Measurements from ENCODE around the gene CCDC92. TPM values are rescaled to one million over a fixed set of nuclear protein-coding genes. Genes with fewer than 3 reads are reported as not detected.
"Not testable (repeated sequence)": the region's sequence is repeated elsewhere in the genome, so short reads cannot be mapped to it uniquely, and the experiment has no call there.

CCDC92 gene
- total and polyA plus RNA-seq, 12 donors, result 7.8 to 65.9 (median 23.7) TPM

DNA sequence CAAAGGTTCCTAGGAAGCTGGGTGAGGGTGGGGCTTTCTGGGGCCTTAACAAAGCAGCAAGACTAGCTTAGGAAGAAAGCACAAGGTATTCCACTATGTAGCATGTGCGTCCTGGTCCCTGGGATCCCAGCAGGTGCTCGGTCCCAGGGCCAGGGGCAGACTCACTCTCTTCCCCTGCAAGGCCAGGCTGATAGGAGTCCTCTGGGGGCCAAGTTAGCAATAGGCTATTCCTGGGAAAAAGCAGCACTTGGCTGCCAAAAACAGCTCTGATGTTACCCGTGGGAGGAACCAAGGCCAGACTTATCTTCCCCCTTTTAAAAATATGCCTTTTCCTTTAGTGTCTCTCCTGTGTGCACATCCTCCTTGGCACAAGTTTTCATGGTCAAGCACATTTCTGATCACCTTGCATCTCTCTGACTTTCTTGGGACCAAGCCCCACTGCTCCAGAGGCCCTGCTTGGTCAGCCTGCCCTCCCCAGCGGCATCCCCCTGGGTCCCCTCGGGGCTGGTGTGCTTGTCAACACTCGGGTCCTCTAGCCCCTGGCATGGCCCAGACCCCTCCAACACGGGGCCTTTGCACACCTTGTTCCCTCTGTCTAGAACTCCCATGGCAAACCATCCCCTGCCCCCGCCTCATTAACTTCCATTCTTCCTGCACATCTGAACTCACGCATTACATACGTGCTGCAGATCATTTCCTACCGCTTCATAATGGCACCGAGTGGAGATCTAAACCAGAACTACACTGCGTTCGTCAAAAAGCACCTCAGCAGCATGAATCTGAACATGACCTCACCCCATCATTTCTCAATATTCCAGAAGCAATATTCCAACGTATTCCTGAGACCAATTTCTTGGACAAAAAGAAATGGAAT is 21.9 kb downstream of the CCDC92 start:
- TF ChIP-seq POLR2A (IDR thresholded peaks at IDR 0.05), result no peak
- TF ChIP-seq, protein P1, sequence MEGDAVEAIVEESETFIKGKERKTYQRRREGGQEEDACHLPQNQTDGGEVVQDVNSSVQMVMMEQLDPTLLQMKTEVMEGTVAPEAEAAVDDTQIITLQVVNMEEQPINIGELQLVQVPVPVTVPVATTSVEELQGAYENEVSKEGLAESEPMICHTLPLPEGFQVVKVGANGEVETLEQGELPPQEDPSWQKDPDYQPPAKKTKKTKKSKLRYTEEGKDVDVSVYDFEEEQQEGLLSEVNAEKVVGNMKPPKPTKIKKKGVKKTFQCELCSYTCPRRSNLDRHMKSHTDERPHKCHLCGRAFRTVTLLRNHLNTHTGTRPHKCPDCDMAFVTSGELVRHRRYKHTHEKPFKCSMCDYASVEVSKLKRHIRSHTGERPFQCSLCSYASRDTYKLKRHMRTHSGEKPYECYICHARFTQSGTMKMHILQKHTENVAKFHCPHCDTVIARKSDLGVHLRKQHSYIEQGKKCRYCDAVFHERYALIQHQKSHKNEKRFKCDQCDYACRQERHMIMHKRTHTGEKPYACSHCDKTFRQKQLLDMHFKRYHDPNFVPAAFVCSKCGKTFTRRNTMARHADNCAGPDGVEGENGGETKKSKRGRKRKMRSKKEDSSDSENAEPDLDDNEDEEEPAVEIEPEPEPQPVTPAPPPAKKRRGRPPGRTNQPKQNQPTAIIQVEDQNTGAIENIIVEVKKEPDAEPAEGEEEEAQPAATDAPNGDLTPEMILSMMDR (IDR thresholded peaks at IDR 0.05), result no peak
- no peaks in the 10 kb centered on the region for H3K9me3 ChIP-seq (replicated peaks in 1 of 3)
- H3K36me3 ChIP-seq (replicated peaks in 1 of 2), result no peaks in the 10 kb centered on the region
- DNase-seq, result peak in 5 of 7 donors; percentile 8 to 44 (median 25)
- no peak overlapping the region for H3K27ac ChIP-seq
- no peaks in the 10 kb centered on the region for H3K27me3 ChIP-seq
- peaks cover 0 to 8% of the 10 kb centered on the region in 2 donors for H3K4me1 ChIP-seq (replicated peaks in 1 of 2)
- intact Hi-C loops (cut with DNase I), result no loop called here
- WGBS, 4 donors, result 79 to 85% (median 84%) methylated on average over 15 of the region's 15 CpGs
- H3K4me3 ChIP-seq, result no peak overlapping the region

DNA sequence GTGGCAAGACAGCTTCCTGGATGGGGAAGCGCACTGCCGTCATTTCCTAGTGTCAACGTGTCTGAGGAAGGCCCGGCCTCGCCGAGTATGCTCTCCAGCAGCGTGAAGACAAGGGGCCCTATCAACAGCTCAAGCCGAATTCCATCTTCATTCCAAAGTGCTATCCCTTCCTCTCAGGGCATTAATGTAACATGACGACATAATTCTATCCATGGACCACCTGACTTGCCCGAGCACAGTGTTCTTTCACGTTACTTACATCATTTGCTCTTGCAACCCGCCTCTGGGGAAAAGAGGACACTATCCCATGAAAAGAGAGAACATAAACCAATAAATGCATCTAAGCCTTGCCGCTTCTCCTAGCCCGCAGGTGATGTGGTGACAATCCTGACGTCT is 22.9 kb downstream of the CCDC92 start:
- H3K36me3 ChIP-seq (replicated peaks in 1 of 2), result no peaks in the 10 kb centered on the region
- TF ChIP-seq POLR2A (IDR thresholded peaks at IDR 0.05), result no peak
- TF ChIP-seq, protein P1 (IDR thresholded peaks at IDR 0.05), result no peak
- peak in 1 of 7 donors; percentile 25 for DNase-seq
- intact Hi-C loops (cut with DNase I), result no loop called here
- H3K27ac ChIP-seq, result no peak overlapping the region
- no peak overlapping the region for H3K4me3 ChIP-seq
- 91 to 95% (median 93%) methylated on average over 15 of the region's 15 CpGs for WGBS, 4 donors
- no peaks in the 10 kb centered on the region for H3K9me3 ChIP-seq (replicated peaks in 1 of 3)
- H3K4me1 ChIP-seq (replicated peaks in 1 of 2), result peaks cover 0 to 8% of the 10 kb centered on the region in 2 donors
- H3K27me3 ChIP-seq, result no peaks in the 10 kb centered on the region

DNA sequence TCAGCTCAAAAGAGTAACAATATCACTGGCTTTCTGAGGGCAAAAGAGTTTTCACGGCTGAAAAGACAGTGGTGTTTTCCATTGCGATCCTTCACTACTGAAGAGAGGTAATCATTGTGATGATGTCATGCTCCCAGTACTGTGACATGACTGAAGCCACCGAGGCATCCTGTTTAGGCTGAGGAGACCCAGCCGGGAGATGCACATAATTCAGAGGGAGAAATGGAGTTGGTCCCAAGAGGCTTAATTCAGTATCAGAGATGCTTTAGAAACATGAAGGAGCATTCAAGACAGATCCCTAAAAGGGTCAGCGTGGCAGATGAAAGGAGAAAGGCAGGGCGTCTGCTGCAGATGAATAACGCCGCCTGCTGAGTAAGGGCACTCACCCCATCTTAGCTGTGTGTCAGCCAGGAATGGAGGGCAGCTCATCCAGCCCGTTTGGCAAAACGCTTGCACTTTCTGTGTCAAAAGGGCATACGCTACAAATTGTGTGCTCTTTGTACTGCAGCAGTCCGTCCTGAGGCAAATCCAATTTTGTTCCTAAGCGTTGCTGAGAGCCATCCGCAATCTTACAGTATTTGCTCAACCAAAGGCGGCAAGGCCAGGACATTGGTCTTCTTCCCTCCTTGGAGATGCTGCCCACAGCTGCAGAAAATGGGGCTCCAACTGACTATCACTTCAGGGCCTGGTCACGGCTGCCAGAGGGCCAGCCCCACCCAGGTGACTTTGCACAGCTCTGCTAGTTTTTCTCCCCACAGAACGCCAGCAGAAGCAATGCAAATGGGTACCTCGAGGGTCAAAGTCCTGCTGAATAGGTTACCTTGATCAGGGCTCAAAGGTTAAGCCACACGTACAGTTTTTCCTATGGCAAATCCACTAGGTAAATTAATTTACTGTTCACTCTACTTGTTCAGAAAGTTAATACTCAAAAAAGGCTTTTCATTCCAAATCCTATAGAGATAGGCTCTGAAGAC is 23.5 kb downstream of the CCDC92 start:
- Histone ChIP-seq H3K4me3 (no peak overlapping the region), H3K27me3 (no peaks in the 10 kb centered on the region), H3K36me3 (replicated peaks in 1 of 2) (no peaks in the 10 kb centered on the region), H3K9me3 (replicated peaks in 1 of 3) (no peaks in the 10 kb centered on the region), H3K27ac (no peak overlapping the region), H3K4me1 (replicated peaks in 1 of 2) (peaks cover 0 to 8% of the 10 kb centered on the region in 2 donors)
- intact Hi-C loops (cut with DNase I), result no loop called here
- 85 to 86% (median 85%) methylated on average over 19 of the region's 19 CpGs for WGBS, 4 donors
- peak in 1 of 7 donors; percentile 44 for DNase-seq
- TF ChIP-seq, protein P1 (IDR thresholded peaks at IDR 0.05), result no peak
- TF ChIP-seq POLR2A (IDR thresholded peaks at IDR 0.05), result no peak

DNA sequence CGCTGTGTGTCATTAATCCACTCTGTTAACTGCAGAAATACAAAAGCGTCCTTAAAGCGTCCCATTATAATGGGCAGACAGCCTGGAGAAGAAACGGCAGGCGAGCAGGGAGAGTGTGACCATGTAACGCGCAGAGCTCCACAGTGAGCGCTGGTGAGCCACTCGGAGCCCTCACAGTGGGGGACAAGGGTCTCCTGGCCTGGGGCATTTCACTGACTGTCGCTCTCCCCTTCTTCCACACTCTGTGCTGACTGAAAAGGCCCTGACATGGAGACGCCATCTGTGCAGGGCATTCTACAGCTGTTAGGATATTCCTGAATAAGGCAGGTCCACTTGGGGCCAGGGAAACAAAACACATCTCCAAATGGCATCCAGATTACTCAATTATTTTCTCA is 24.2 kb downstream of the CCDC92 start:
- Histone ChIP-seq H3K9me3 (replicated peaks in 1 of 3) (no peaks in the 10 kb centered on the region), H3K36me3 (replicated peaks in 1 of 2) (no peaks in the 10 kb centered on the region), H3K4me3 (no peak overlapping the region), H3K27ac (no peak overlapping the region), H3K27me3 (no peaks in the 10 kb centered on the region), H3K4me1 (replicated peaks in 1 of 2) (peaks cover 0 to 8% of the 10 kb centered on the region in 2 donors)
- DNase-seq, result peak in 1 of 7 donors; percentile 42
- TF ChIP-seq, protein P1 (IDR thresholded peaks at IDR 0.05), result no peak
- TF ChIP-seq POLR2A (IDR thresholded peaks at IDR 0.05), result no peak
- intact Hi-C loops (cut with DNase I), result no loop called here
- WGBS, 4 donors, result 89 to 91% (median 91%) methylated on average over 11 of the region's 11 CpGs

DNA sequence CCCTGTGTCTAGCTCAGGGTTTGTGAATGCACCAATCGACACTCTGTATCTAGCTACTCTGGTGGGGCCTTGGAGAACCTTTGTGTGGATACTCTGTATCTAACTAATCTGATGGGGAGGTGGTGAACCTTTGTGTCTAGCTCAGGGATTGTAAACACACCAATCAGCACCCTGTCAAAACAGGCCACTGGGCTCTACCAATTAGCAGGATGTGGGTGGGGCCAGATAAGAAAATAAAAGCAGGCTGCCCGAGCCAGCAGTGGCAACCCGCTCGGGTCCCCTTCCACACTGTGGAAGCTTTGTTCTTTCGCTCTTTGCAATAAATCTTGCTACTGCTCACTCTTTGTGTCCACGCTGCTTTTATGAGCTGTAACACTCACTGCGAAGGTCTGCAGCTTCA is 25.1 kb downstream of the CCDC92 start:
- H3K9me3 ChIP-seq (replicated peaks in 1 of 3); H3K36me3 ChIP-seq (replicated peaks in 1 of 2); H3K27me3 ChIP-seq; intact Hi-C loops (cut with DNase I); H3K4me3 ChIP-seq; H3K4me1 ChIP-seq (replicated peaks in 1 of 2); H3K27ac ChIP-seq: not testable (repeated sequence)
- 92 to 96% (median 95%) methylated on average over 6 to 7 of the region's 7 CpGs for WGBS, 4 donors
- DNase-seq, result peak in 1 of 7 donors; percentile 21
